Esophagus muscularis mucosa (tissue), 3 donors: ENCODE measurements around the gene SH3BP4.

Source experiments
- CTCF ChIP-seq, 3 experiments: fragments of 200-600 bp in 2 of 3; fragments of 450-650 bp in 1 of 3; sonication (generic) in 2 of 3; IDR thresholded peaks; one replicate each; pipeline ENCODE4 v1.5.1; 2017 to 2019; ENCODE audit warnings: antibody characterized with exemption in 3 of 3, mild to moderate bottlenecking in 2 of 3, moderate library complexity in 1 of 3
- POLR2A ChIP-seq: fragments of 450-650 bp; IDR thresholded peaks from one replicate; pipeline ENCODE4 v1.6.1; 2017; ENCODE audit warnings: antibody characterized with exemption, moderate library complexity, mild to moderate bottlenecking, low read depth

- TF ChIP-seq CTCF (IDR thresholded peaks at IDR 0.05) (no peak), POLR2A (no peak)
Measured at GRCh38 chr2:234904785-234905184, 47.0 kb upstream of the SH3BP4 start.
